GM21619 (cell line): ENCODE results near the gene KRT33A.
"Not testable (repeated sequence)": the region's sequence is repeated elsewhere in the genome, so short reads cannot be mapped to it uniquely, and the experiment has no call there.

Source experiments
- ATAC-seq: cut with Tn5 transposase; IDR thresholded peaks from one replicate; pipeline ENCODE4 v1.9.1; 2021; ENCODE audit not compliant: unreplicated experiment

KRT33A gene

DNA sequence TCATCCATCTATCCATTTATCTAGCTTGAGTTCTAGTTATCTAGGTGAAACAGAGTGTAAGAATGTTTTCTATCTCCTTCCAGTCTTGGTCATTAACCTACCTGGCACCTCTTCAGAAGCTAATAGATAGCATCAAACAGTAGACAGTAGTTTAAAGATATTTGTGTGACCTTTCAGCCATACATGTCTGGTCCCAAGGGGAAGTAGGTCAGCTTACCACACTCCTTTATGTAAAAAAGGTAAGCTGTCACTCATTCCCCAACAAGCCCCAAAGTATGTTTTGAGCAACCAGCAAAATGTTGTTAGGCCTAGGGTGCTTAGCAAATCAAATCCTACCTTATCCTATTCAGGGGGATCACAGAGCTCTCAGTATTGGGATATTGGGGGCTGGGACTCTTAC is 15.4 kb upstream of the KRT33A start:
- ATAC-seq = no peak

DNA sequence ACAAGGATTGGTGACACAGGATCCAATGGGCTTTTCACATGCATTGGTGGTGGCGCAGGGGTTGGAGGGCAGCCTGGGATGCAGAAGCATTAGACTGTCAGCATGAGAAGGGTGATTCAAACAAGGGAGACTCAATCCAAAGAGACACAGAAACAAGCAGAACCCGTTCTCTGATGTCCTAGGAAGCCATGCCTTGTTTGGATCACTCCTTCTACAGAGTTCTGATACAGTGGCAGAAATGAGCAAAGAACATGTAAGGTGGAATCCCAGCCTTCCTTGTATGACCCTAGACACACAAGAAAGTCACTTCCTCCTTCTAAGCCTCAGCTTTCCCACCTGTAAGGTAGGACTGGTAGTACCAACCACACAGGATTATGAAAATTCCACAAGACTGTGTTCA is 13.3 kb upstream of the KRT33A start:
- no peak for ATAC-seq

DNA sequence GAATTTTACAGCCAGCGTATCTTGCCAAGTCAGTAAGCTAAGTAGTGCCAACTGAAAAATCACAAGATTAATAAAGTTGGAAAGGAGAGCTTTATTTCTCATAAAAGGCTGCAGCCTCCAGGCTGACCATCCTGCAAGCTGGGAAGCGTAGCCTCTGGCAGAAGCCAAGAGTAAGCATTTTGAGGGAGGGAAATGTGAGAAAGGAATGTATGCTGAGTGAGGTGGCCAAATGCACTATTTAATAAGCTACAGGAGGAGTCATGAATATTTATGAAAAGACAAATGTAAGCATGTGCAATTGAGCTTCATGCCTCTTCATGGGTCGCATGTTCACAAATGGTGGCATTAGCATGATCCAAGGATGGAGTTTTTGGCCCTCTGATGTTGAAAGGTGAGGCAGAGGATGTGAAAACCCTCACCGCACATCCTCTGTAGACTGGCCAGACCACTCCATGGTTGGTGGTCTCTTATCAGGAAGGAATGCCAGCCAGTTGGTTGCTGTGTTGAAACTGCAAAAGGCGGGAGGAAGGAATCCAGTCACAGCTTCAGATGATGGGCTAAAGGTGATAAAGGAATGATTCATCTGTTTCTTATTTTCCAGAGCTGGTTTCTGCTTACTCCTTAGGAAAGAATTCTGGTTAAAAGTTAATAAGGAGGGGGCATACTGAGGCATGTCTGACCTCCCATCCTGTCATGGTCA is 9.8 kb upstream of the KRT33A start:
- no peak for ATAC-seq

DNA sequence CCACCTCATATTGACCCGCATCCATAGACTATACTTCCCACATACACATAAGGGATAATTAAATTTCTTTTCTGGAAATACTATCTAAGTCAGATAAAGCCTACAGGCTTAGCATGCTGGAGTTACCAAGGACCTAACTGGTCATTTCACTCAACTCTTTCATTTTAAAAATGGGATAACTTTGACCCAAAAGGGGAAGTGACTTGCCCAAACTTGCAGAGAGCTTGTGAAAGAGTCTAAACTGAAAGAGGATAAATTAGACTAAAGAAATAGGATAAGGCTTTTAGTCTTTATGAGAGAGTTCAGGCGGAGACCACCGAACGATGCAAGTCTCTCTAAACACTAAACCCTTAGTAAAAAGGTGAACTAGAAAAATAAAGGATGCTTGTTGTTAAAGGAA is 3.9 kb upstream of the KRT33A start:
- ATAC-seq = no peak

DNA sequence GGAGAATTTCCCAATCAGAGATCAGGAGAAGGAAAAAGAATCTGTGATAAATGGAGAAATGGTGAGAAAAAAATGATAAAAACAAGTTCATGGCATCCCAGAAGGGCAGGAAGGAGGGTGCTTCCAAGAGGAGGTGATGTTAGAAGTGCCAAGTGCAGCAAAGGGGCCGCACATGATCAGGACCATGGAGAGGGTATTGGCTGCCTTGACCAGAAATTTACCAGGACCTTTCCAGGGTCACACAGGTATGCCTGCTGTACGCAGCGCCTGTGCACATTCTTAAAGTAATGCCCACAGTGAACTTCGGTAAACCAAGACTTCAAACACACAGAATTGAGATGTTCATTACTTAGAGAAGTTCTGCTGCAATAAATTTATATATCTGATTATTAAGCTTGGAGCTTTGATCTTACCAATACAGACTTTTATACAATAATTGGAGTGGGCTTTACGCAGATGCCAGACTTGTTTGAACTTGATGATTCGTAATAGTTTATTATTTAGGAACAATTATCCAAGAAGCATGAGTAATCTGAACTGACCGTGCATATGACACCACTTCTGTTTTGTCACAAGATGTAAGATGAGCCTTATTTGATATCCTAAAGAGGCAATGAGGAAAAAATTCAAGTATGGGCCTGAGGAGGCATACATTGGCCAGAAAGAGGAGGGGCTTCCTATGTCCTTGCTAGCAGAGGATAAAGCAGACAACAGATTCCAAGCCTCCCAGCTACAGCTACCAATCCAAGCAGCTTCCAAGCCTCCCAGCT is 2.2 kb upstream of the KRT33A start:
- no peak for ATAC-seq

DNA sequence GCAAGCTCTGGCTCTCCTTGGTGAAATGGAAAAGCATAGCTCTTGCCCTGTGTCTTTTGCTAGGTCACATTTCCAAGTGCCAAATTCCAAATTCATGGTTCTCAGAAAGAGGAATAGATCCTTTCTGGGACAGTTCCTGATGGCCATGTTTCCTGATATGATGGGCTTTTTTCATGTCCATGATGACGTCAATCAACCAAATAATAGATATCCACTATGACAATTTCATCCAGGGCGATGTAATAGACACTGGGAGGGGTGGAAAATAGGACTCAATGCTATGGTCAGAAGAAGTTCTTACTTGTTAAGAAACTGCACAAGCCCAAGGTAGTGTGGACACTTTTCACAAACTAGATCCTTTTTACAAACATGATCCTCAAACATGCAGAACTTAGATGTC is 549 bp upstream of the KRT33A start:
- ATAC-seq = no peak

DNA sequence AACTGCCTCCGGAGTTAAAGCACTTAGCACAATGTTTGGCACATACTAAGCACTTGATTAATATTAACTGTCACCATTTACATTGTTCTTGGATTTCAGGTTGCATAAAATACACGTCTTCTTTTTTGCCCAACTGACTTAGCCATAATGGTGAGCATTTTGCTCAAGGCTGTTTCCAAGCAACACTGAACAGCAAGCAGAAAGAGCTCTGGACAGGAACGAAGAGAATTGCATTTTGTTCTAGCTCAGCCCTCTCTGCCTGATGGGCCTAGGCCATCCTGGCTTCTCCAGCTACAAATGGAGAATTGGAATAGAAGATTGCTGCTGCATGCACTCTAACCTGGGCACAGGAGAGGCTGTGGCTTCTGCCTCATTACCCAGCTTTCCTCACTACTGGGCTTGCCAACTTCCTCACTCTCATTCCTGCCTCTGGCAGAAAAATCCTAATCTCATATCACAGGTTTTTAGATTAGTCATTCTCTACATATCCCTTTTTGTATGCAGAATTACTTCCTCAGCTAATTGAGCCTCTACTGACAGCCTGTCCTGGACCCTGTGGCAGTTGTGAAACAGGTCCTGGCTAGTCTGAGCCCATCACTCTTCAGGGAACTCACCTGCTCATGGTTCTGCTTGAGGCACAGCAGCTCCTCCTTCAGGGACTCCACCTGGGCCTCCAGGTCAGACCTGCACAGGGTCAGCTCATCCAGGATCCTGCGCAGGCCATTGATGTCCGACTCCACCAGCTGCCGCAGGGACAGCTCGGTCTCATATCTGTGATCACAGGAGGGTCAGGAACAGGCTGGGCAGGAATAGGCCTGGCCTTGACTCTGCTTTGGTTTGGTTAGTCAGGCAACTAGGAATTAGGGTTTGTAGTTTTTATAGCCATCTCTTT is 2.5 kb downstream of the KRT33A start:
- no peak for ATAC-seq

DNA sequence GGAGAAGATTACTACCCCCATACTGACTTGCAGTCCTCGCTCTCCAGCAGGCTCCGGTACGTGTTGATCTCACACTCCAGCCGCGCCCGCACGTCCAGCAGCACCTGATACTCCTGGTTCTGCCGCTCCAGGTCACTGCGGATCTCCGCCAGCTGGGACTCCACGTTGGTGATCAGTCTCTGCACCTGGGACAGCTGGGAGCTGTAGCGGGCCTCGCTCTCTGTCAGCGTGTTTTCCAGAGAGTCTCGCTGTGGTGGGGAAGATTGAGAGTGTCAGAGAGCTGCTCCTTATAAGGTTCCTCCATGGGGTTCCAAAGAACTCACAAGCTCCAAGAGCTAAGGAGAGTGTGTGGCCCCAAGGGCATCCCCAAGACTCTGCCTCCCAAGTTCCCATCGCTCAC is 4.2 kb downstream of the KRT33A start:
- ATAC-seq = not testable (repeated sequence)

DNA sequence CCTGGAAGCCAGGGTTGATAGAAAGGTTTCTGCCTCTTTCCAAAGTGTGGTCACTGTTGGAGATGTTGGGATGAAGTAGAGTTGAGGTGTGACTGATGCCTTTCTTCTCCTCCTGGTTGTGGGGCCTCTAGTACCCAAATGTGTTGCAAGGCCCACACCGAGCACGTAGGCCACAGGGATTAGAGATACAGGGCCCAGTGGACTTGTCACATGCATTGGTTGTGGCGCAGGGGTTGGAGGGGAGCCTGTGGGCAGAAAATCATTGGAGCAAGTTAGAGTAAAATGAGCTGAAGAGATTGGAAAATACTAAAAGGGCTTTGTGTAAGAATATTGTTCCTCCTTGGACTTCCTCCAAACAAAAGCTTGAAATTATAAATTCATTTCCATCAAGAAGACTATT is 4.6 kb downstream of the KRT33A start:
- no peak for ATAC-seq

DNA sequence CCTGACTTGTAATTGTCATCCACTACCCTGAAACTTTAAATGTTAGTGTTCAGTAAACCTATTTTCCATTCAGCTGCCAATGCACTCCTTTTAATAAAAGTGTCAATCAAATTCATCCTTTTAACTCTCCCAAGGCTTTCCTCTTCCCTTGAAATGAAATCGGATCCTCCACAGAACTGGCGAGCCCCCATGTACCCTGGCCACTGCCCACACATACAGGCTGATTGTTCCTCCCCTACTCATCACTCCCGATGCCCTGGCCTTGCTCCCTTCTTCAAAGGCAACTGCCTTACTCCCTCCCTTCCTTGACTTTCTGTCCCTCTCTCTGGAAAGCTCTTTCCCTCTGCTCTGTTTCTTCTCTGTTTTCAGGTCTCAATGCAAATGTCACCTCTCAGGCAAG is 7.6 kb downstream of the KRT33A start:
- no peak for ATAC-seq

DNA sequence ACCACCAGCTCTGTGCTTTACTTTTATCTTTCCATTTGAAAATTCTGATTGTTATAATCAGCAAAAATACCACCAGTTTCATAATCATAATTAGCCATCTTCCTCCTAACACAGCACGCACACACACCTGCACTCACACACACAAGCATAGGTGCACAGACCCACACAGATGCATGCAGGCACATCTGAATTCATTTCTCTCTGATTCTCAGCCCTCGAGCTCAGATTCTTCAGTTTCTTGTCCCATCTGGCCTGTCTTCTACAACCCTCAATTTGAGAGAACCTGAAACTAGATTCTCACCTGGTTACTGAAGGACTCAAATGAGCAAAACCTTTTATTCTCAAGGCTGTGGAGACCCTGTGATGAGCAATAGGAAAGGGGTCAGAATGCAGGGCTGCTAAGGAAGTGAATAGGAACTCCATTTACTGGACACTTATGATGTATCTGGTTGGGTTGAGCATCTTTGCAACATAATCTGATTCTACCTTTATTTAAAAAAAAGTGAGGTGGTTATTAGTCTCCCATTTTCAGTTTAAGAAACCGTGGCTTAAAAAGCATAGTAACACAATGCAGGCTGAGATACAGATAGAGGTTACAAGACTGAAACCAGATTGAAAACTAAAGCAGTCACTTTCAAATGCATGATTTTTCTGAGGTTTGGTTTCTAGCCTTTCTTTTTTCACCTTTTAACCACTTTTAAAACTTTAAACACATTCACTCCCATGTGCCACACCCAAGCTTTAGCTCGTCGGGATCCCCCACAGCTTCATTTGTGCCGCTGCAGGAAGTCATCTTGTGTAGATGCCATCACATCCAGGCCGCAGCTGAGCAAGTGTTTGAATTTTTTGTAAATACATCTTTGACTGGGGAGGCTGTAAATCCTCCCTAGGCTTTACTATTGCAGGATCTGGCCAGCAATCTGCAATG is 9.4 kb downstream of the KRT33A start:
- ATAC-seq = no peak

DNA sequence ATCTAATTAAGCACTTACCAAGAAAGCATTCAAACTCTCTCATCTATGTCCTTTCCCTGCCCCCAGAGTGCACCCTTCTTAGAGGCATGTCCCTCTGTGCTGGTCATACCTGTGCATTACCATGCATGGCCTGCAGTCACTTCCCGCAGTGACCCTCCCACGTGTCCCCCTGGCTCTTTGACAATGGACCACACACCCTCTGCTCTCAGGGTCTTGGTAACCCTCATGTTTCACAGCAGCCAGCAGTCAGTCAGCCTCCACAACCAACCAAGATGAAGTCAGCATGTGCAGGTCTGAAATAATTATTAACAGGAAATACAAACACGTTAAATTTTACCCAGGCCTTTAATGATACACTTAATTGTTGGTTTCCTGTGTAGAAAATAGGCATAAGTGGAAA is 10.1 kb downstream of the KRT33A start:
- no peak for ATAC-seq

DNA sequence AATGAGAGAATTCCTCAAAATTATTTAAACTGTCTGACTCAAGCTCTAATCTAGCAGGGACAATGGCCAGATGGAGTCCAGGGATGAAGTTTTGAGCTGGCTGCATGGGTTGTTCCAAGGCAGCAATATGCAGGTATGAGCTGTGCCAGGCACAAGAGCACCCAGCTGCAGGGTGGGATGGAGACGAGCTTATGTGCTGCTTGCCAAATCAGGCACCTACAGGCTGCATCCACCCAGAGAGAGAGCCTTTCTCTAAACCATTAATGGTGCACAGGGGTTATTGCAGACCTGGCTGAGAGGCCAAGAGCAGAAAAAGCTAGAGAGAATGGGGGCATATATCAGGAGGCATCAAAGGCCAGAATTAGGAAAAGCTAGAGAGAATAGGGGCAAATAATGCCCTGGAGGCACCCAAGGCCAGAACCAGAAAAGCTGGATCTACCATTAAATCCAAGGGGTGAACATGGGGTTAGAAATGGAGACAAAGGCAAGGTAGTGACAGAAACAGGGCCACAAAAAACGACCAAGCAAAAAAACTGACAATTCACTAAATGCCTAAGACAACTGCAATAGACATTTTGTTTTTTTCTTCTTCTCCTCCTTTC is 11.0 kb downstream of the KRT33A start:
- ATAC-seq = no peak

DNA sequence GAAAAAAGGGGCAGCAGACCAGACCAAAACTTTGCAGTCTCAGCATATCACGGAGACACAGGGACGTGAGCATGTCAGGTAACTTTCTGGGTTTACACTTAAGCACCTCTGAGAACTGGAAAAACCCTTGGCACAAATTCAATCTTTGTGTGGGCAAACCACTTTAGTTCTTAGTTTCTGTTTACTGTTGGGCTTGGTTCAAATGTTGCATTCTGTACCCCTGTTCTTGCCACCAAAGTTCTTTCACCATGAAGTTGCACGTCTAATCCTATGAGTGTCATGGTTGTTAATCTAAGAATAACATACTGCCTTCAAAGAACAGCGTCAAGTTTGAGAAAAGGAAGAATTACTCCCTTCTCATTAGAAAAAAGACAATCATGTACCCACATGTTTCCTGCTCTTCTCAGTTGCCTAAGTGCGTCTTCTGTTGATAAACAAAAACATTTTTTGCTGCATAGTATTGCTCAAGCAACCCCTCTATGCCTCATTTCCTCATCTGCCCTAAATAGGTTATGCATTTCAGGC is 11.6 kb downstream of the KRT33A start:
- ATAC-seq = no peak

DNA sequence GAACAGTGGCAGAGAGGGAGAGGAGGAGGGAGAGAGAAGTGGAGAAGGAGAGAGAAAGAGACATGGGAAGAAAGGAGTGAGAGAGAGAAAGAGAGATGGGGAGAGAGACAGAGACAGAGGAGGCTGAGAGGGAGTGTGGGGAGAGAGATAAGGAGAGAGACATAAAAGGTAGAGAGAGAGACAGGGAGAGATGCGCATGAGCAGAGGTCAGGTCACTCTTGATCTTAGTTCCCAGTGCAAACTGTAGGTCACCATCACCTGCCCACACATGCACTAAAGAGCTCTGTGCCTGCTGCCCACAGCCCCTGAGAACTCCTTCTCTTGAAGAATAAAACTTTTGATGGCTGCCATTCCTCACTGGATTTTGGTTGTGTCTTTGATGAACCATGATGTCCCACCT is 14.9 kb downstream of the KRT33A start:
- ATAC-seq = no peak

DNA sequence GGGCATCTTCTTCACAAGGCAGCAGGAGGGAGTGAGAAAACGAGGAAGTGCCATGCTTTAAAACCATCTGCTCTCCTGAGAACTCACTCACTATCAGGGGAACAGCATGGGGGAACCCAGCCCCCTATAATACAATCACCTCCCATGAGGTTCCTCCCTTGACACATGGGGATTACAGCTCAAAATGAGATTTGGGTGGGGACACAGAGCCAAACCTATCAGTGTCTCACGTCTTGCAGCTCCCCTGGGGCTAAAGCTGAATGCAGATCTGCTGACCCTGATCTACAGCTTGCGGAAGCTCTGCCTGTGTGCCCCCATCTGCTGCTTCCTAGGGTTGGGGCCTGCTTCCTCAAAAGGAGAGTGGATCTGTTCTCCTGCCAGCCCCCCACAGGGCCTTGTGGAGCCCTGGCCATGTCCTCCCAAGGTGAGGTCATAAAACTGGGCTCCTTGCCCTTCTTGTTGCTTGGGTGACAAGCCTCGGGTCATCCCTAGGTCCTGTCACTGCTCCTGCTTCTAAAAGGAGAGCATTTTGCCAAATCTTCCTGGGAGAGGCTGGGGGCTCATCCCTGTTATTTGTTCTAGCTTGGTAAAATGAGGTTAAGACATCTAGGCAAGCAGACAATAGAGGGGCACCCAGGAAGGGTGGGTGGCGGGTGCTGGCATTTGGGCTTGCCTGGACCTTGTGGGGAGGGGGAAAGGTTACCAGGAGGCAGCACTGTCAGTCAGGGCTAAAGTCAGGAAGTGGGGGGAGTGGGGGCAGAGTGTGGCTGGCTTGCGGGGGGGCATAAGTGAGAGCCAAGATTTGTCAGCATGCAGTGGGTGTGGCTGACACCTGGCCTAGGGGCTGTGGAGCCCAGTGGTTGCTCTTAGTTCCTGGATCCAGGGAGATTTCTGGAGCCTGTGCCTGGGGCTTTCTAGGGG is 16.0 kb downstream of the KRT33A start:
- ATAC-seq = no peak

DNA sequence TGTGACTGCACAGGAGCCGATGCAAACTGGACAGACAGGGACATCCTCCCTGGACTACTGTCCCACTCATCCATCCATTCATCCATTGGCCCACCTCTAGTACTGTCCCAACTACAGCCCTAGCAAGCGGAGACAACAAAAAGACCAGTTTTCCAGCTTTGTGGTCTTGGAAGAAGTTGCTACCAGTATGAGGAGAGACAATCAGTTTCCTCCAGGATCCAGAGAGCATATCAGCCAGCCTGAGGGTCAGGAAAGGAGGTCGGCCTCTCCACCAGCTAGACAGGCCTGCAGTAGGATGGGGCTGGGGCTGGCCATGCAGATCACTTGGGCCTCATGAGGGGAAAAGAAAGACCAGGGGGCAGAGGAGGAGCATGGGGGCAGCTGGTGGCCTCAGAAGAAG is 16.8 kb downstream of the KRT33A start:
- no peak for ATAC-seq

DNA sequence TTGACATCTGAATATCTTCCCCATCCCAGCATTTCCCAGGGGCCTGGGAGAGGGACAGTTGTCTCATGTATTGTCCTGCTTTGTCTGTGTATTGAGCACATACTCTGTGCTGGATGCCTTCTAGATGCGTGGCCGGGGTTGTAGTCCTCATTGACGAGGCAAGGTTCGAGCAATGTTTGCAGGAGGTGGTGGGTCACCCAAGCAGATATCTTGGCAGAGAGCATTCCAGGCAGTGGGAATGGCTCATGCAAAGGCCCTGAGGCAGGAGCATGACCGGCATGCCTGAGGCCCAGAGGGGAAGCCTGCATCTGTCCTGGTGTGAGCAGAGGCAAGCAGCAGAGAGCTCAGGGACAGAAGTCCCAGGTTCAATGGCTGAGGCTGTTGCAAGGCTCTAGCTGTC is 17.5 kb downstream of the KRT33A start:
- no peak for ATAC-seq

DNA sequence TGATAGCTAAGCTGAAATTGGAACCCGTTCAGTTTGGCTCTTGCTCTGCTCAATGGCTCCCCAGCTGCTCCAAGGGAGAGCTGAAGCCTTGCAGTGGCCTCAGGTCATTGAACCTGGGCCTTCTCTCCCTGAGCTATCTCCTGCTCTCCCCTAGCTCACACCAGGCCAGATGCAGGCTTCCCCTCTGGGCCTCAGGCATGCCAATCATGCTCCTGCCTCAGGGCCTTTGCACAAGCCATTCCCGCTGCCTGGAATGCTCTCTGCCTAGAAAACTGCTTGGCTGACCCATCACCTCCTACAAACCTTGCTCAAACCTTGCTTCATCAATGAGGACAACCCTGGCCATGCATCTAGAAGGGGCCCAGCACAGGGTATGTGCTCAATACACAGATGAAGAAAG is 18.4 kb downstream of the KRT33A start:
- no peak for ATAC-seq
